G401 (cell line): ENCODE results near the gene NRBF2. TPM values are rescaled to one million over a fixed set of nuclear protein-coding genes. Genes with fewer than 3 reads are reported as not detected.

Source experiments
- DNase-seq: peaks from one replicate; pipeline ENCODE4 v3.0.0-alpha.2; 2015; ENCODE audit warnings: low spot score
- in situ Hi-C: cut with HindIII; loops from 2 replicates; pipeline ENCODE4 v1.10.0; 2016; ENCODE audit warnings: low sequenced_read_pairs, mixed read lengths
- total RNA-seq: library from RNA; depleted of rRNA; stranded (reverse); fragments of >200 nt; shearing (Covaris generic); gene quantifications from 2 replicates; pipeline ENCODE4 v1.2.3, GENCODE V29; 2014

NRBF2 gene
- total RNA-seq, 1 experiment from 2014 or later: 46.0 TPM

DNA sequence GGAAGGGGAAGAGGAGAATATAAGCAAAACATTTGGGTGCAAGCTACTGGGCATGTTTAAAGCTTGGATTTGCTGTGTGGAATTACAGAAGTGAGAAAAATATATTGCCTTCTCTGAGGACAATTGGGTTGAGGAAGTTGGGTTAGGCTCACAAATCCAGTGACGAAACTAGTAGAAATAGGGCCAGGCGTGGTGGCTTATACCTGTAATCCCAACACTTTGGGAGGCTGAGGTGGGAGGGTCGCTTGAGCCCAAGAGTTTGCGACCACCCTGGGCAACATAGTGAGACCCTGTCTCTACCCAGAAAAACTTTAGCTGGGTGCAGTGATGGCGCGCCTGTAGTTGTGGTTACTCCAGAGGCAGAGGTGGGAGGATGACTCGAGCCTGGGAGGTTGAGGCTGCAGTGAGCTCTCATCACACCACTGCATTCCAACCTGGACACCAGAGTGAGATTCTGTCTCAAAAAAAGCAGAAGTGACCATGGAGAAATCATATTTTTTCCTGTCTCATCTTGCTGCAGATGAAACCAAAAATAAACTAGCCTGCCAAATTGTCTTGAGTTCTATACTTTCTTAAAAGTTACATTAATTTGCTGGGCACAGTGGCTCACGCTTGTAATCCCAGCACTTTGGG lies 22.4 kb downstream of the NRBF2 start:
- in situ Hi-C loops: no loop called here
- no peak for DNase-seq

DNA sequence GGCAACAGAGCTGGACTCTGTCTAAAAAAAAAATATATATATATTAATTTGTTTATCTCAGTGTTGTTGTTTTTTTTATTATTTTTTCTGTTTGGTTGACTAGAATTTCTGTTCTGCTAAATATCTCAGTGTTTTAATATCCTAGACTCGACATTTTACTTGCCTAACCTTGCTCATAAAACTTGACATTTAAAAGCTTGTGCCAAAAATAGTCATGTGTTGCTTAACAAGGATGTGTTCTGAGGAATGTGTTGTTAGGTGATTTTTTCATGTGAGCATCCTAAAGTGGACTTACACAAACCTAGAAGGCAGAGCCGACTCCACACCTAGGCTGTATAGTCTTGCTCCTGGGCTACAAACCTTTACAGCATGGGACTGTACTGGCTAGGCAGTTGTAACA lies 23.1 kb downstream of the NRBF2 start:
- in situ Hi-C loops: no loop called here
- no peak for DNase-seq

DNA sequence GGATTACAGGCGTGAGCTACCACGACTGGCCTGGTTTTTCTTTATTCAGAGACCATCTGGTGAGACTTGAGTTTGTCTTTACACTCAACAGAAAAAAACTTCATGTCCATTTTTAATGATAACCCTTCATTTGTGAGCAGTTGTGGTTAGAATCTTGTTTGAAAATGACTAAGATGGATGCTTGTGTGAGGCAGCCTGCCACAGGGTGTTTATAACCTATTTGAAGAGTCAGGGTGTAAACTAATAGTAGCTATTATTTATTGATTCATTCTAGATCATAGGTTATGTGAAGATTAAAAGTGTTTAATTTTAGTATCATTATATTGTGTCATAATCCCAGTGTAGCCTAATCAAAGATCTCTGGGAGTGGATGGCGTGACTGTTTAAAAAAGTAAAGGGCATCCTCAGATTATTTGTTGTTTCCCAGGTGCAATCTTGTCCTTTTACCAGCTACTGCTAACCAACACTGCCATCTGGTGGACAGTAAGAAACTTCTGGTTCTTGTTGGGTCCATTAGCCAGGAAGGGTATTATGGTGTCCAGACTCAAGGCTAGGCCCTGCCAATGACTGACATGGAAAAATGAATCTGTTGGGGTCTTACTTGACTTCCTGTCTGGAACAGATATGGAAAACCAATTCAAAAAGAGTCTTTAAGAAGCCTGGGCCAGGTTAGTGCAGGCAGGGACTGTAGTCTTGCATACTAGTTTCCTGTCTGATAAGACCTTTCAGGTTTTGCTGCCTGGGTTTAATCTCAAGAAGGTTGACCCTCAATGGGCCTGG lies 24.9 kb downstream of the NRBF2 start:
- peak; percentile 87 for DNase-seq
- in situ Hi-C loops: no loop called here

DNA sequence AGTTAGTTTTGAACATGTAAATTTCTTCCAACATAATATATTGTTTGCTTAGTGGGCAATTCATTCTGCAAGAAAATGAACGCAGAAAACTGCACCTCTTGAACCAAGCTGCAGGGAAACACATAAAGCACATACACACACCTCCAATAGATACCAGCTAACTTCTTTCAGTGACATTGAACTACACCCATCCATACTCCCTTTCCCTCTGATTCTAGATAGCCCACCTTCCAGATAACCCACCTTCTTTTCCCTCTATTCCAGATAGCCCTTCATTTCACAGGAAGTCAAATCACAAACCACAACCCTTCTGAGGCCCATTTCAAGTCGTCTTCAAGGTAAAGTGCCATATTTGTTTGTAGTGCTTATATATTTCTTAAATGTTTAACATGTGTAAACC lies 28.5 kb downstream of the NRBF2 start:
- in situ Hi-C loops: no loop called here
- no peak for DNase-seq

- no peak for DNase-seq
- in situ Hi-C loops: no loop called here
Measured at GRCh38 chr10:63164166-63164623, 31.1 kb downstream of the NRBF2 start.

DNA sequence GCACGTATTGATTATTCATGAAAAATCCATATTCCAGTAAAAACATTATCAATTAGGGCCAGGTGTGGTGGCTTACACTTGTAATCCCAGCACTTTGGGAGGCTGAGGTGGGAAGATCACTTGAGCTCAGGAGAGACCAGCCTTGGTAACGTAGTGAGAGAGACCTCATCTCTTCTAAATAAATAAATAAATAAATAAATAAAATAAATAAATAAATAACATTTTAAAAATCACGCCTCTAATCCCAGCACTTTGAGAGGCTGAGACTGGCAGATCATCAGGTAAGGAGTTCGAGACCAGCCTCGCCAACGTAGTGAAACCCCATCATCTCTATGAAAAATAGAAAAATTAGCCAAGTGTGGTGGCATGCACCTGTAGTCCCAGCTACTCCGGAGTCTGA lies 32.1 kb downstream of the NRBF2 start:
- DNase-seq: no peak
- in situ Hi-C loops: no loop called here

GRCh38 chr10:63166742-63167258 lies 33.7 kb downstream of the NRBF2 start:
- in situ Hi-C loops: no loop called here
- DNase-seq: peak; percentile 81

DNA sequence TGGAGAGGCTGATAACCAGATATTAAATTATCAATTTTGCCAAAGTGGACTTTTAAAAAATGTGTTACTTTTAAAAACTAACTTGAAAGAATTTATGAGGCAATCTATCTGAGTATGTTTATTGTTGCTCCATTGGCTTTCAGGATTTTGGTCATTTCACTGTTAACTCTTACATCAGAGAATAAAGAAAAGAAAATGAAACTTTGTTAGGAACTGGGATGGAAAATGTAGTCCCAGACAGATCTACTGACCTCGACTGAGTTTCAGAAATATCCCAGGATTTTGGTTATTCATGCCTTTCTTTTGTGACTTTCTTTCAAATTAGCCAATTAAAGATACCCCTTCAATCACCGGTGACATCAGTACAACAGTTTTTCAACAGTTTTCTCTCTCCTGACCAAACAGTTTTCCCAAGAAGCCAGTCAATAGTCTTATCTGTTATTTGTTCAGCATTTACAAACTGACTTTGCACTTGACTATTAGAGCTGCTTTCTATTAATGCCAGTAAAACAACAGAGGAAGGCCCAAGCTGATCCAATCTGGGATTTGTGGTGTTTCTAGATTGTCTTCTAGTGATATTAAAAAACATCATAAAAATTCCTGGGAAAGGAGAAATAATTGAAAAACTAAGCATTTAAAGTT lies 35.8 kb downstream of the NRBF2 start:
- no peak for DNase-seq
- in situ Hi-C loops: no loop called here

DNA sequence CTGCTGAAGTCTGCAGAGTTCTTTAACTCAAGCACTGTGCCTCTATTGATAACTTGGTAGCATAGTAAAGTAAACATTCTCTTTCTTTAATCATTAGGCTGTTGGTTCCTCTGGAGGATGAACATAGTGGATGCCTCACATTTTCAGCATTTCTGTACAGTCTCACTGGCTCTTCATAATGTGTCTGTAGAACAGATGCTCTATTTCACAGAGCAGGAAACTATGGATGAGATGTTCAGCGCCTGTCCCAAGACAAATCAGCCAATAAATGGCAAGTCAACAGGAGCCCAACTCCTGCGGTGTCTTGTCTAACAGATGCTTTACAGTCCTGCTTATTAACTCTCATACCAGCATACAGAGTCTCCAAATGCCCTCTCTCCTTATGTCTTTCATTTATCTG lies 36.5 kb downstream of the NRBF2 start:
- DNase-seq: no peak
- in situ Hi-C loops: no loop called here

DNA sequence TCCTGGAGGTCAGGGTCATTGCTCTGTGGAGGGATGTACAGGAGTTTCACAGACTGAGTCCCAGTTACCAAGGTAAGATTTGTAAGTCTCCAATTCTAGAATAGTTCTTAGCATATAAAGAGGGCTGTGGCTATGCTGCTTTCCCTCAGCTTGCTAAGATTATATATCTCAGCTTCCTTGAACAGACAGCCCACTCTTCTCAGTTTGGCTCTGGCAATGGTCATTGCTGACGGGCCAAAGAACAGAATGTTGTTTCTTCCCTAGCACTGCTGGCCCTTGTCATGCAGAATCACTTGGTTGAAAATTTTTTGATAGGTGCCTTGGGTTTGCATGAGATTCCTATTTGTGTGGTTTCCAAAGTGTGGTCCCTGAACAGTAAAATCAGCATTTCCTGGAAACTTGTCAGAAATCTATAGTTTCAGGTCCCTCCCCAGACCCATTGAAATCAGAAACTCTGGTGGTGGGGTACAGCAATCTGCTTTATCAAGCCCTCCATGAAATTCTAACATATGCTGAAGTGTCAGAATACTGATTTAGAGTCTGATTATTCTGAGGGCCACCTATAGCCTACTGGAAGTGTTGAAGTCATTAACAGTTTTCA lies 38.2 kb downstream of the NRBF2 start:
- DNase-seq: no peak

GRCh38 chr10:63171926-63172325 lies 38.8 kb downstream of the NRBF2 start:
- no peak for DNase-seq
- in situ Hi-C loops: no loop called here

More for the DNA sequence above, 38.2 kb downstream of the NRBF2 start:
- in situ Hi-C loops: no loop called here

DNA sequence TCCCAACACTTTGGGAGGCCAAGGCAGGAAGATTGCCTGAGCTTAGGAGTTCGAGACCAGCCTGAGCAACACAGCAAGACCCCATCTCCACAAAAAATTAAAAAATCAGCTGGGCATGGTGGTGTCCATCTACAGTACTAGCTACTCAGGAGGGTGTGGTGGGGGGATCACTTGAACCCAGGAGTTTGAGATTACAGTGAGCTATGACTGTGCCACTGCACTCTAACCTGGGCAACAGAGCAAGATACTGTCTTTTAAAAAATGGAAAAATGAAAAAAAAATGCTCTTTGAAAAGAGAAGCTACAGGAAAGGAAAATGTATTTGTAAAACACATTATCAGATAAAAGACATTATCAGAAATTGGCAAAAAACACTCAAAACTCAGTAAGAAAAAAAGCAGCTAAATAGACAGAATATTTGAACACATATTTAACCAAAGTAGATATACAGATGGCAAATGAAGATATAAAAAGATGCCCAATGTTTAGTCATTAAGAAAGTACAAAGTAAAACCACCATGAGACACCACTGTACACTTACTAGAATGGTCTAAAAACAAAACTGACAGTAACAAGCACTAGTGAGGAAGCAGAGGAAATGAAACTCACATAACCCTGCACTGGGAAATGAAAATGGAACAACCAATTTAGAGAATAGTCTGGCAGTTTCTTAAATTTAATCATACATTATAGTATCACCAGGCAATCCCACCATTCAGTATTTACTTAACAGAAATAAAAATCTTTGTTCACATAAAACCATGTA lies 40.5 kb downstream of the NRBF2 start:
- in situ Hi-C loops: no loop called here

DNA sequence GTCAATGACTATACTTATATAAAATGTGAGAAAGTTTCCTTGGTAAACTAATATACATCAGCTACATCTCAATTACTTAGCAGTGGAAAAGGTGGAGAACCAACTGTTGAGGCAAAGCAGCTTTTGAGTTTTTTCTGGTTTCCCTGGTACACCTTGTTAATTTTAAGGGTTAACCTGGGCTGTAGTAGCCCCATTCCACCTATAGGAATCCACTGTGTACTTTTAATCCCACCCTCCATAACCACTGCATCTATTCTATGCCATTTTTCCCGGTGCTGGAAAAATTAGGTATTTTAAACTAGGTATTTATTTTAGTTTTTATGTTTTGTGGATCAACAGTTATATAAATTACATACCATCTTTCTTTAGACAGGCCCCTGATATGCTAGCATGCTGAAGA lies 42.4 kb downstream of the NRBF2 start:
- DNase-seq: no peak
- in situ Hi-C loops: no loop called here

More for the DNA sequence above, 40.5 kb downstream of the NRBF2 start:
- no peak for DNase-seq

DNA sequence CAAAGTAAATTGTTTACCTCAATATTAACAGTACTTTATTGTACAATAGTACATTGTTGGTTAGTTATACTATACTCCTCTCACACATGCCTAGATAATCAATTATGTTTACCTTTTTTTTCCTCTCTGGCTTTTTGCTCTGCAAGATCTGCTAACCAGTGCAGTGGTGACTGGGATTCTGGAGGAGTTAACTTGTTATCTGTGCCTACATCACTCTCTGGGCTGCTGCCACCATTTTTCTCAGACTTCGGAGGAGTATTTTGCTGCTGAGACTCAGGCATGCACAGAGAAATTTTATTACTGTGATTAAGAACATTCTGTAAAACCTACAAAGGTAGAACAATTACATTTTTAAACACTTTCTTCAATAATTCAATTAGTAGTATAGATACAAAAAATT lies 59.7 kb downstream of the NRBF2 start:
- in situ Hi-C loops: no loop called here

DNA sequence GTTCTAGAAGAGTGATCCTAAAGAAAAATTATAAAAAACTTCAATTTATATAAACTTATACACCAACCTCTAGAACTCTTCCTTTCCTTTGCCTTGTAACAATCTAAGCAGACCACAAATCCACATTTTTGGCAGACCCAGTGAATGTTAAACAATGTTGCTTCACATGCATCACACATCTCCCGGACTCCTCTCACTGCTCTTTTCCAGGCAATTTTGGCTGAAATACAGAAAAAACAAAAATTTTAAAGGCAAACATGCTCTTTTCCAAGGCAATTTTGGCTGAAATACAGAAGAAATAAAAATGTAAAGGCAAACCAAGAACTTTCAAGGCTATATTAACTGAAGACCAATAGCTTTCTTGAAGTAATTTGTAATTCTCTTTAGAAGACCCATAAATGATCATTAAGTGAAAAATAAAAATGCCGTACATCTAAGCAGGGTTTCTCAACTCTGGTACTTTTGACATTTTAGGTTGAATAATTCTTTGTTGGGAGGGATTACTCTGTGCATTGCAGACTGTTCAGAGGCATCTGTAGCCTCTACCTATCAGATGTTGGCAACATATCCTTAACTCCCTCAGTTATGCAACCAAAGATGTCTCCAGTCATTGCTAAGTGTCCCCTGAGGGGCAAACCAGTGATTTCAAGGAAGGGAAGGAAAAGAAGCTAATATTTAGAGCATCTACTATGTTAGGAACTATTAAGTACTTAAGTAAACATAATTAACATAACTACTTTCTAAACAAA lies 64.4 kb downstream of the NRBF2 start:
- in situ Hi-C loops: no loop called here
- DNase-seq: peak; percentile 37

More for the DNA sequence above, 59.7 kb downstream of the NRBF2 start:
- DNase-seq: no peak

GRCh38 chr10:63199716-63200115 lies 66.6 kb downstream of the NRBF2 start:
- in situ Hi-C loops: no loop called here
- DNase-seq: no peak

- in situ Hi-C loops: no loop called here
- peak; percentile 38 for DNase-seq
Measured at GRCh38 chr10:63200431-63200830, 67.3 kb downstream of the NRBF2 start.

DNA sequence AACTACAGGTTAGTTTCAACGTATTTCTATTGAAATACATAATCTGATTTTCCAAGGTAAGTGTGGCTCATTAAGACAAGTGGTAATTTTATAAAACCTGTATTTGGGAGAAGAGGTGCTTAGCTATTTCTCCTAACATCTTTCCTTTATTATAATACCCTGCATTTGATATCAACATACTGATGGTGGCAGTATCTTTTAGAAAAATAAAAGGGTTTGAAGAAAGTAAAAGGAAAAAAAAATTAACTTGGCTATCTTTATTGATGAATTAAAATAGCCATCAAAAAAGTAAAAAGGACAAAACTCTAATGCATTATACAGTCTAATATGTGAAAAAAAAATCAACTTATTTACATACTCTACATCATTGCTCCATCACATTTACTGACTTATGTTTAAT lies 68.0 kb downstream of the NRBF2 start:
- in situ Hi-C loops: no loop called here
- DNase-seq: no peak
